NCI-H2029 treated with DMSO at 0.1 percent for 48 hours (cell line): ENCODE measurements around the gene COG2.
"Not testable (repeated sequence)": the region's sequence is repeated elsewhere in the genome, so short reads cannot be mapped to it uniquely, and the experiment has no call there.

Experiments
- DNase-seq: peaks from one replicate; lab custom pipeline; 2025; lab: John Stamatoyannopoulos, UW

Gene COG2

DNA sequence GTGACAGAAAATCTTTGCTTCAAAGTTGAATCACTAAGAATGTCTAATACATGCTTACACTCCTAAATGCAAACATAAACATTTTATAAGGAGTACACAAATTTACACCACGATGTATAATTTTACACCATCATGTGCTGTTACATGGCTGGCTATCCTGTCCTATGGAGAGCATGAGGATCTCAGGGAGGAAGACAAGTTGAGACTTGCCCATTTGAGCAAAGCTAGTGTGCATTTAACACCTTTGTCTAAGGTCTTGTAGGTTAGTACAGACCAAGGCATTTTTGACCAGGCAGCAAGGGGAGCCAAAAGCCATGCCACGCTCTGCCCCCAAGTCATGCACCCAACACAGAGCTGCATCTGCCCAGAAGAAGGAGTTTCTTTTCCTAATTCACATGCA, 14.5 kb upstream of the COG2 start:
- DNase-seq = no peak

DNA sequence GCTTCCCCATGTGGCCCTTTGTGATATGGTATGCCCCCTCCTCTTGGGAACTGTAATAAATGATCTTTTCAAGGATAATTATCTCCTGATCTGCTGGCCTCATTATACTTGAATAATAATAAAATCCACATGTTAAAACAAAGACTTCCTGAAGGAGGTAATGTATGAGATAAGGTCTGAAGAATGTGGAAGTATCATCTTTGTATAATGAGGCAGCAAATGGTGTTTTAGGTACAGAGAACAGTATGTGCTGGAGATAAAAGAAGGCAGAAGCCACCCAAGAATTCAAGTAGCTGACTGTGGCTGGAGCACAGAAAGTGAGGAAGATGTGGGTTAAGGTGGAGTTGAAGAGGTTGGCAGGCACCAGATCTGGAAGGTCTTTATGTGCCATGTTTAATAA, 12.8 kb upstream of the COG2 start:
- no peak for DNase-seq

DNA sequence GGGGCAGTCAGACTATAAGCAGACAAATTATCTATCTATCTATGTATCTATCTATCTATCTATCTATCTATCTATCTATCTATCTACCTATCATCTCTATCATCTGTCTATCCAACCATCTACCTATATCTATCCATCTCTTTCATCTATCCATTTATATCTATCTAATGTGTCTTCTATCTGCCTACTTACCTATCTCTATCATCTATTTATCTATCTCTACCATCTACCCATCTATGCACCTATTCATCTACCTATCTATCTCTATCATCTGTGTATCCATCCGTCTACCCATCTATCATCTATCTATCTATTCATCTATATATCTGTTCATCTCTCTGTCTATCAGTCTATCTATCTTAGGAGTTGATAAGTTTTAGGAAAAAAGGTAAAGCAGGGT, 10.8 kb upstream of the COG2 start:
- DNase-seq = no peak

DNA sequence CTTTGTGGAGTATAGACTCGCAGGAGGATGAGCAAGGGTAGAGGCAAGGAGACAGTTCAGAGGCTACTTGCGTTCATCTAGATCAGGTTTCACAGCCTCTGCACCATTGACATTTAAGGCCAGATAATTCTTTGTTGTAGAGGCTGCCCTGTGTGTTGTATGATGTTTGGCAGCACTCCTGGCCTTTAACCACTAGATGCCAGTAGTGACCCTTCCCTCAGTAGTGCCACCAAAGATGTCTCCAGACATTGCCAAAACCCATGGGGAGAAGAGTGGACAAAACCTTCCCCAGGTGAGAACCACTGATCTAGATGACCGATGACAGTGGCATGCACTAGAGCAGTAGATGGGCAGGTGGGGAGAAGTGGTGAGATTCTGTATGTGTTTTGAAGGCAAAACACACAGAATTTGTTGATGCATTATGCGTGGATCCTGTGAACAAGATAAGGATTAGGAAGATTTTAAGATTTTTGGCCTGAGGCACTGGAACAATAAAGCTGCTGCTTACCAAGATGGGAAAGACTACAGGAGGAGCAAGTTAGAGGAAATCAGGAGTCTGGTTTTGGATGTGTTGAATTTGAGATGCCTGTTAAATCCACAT, 9.9 kb upstream of the COG2 start:
- peak; percentile 47 for DNase-seq

DNA sequence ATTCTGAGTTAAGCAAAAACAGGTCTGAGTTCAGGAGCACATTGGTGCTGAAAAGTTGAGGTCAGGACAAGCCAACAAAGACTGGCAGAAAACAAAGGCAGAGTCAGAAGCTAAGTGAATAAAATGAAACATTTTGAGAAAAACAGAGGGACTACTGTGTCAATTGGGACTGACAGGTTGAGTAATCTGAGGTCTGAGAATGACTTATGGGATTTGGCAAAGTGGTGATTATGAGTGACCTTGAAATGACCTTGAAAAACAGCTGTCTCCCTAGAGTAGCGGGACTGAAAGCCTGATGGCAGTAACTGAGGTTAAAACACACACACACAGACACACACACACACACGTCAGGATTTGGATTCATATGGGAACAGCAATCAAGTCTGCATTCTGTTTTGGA, 8.8 kb upstream of the COG2 start:
- DNase-seq = no peak

DNA sequence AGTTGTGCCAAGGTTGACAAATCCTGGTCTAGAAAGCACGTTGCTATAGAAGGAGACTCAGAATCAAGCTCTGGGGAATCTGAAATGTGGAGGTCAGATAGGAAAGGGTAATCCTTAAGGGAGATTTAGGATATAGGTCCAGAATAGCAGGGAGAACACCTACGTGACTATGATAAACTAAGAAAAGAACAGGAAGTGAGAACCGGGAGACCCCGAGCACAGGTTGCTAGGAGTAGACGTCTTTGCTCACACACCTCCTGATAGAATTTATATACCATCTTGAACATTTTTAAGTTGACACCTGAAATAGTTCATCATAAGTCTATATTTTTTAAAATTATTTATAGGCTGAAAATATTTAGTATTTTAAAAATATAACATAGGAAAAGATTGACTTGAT, 7.9 kb upstream of the COG2 start:
- no peak for DNase-seq

DNA sequence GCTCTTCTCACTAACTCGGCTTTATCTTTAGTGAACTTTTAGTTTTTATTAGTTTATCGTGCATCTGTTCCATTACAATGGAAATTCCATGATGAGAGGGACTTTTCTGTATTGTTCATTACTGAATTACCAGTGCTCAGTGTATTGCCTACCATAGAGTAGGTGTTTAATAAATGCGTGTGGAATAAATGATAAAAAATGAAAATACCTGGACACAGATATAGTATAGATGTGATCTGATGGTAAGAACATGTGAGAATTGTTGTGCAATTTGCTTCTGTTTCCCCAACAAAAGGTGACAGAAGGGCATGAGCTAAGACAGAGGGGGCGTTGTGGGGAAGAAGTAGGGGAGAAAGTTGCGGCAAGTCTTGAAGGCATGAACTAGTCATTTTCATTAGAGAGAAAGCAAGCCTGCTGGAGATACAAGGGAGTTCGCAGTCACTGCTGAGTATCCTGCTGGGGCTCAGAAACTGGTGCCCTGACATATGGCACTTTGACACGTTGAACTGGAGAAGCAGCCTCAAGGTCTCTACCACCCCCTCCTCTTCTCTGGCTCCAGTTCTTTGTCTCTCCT, 5.6 kb upstream of the COG2 start:
- no peak for DNase-seq

DNA sequence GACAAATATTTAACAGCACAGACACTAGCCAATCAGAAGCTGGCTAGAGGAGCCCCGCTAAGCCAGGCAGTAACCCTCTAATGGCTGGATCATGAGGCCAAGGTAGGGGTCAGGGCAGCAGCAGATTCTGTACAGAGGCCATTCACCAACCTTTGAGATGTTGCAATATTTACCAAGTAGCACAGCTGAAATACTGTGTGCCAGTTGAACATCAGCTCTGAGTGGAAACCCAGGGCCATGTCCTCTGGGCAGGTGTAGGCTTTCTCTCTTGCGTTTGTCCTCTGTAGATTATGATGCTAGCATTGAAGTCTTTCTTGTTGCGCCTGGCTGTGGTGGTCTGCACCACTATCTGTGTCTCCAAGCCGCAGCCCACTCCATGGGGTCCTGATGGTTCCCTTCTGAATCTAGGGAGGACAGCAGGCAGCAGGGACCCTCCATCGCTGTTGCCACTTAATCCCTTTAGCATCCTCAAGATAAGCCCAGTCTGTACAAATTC, 2.5 kb upstream of the COG2 start:
- DNase-seq = no peak

DNA sequence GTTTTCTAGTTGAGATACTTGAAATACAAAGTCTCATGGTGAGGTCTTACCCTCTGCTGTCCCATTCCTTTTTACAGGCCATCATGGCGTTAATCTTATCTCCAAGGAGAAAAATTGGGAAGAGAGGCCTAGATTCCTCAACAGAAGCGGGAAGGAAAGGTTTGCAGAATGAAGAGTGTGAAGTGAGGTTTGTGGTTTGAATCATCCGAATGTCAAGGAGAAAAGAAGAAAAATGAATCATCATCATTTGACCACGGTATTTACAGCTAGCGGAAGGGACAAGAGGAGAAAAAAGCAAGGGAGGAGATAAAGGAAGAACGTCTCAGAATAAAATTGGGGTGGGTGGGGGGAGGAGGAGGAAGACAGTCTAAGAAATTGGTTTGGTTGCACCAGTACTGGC, 935 bp upstream of the COG2 start:
- DNase-seq = no peak

DNA sequence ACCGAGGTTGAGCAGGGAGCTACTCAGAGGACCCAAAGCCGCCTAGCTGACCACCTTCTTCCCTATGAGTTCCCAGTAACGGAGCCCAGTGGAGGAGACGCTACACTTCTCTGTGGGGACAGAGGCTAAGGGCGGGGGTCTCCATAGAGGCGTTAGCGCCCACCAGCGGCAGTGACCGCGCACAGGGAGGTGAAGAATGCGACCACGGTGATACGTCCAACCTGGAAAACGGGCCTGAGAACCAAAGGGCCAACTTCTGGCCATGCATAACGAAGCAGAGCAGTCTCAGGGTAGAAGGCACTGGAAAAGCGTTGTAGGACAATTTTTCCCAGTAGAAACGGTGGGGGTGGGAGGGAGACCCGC, 400 bp upstream of the COG2 start:
- no peak for DNase-seq

DNA sequence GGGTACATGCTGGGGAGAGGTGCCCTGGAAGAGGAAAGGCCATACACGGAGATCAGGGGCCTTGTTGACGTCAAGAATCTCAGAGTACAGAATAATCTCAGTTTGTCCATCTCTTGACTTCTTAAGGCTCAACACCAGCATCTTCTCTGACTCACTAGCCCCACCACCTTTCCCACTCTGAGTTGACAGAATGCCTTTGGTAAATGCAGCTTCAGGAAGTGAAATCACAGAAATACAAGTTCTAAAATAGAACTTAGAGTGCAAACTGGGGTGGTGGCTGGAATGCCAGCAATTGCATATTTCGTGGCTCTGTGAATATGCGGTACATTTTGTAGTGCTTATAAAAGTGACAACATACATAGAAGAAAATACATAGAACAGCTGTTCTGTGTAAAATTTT, 1.6 kb downstream of the COG2 start:
- no peak for DNase-seq

DNA sequence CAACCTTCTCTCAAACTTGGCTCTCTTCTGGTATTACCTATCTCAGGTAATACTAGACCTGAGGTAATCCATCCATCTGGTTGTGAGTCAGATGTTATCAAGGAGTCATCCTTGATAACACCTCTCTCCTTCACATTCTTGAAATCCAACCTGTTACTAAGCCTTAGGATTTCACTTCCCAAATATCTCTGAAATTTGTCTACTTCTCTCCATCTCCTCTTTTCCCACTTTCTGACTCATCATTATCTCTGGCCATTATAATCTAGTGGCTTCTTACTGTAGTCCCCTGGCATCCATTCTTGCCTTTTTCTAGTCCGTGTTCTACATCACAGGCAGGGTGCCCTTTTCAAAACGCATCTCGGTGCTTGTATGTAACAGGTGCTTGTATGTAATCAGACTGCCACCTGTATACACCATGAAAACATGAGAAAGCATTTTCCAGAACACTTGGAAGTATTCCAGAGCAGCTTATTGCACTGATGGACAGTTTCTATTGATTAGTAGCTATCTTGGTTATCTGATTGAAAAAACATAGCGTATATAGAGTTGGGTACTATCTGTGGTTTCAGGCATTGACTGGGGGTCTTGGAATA, 4.5 kb downstream of the COG2 start:
- DNase-seq = no peak

DNA sequence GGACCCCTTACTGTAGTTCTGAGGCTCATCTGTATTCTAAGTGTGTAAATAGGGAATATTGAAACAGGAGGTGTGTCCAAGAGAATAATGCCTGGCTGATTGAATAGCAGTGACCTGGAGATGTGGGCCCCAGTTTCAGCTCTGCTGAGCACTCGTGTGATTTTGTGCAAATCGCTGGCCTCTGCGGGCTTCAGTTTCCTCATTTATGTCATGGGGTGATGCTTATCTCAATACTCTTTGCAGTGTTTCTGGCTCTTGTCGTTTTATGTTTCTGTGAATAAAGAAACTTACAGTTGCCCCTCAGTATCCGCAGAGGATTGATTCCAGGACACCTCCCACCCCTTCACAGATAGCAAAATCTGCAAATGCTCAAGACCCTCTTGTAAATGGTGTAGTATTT, 5.0 kb downstream of the COG2 start:
- DNase-seq = no peak

DNA sequence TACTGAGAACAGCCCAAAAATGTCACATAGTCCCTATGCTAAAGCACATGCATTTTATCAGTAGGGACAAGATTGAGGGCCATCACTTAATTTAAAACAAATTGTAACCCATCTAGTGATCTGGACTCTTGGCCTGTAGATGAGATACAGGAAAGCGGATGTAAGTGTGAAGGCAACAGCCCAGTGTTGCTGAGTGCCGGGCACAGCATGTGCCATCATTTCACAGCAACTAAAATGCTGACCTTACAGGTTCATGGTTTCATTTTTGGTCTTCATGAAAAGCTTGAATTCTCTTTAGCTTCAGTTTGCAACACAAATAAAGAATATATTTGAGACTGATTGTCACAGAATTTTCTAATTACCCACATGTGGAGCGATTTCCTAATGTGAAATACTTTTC, 5.8 kb downstream of the COG2 start:
- no peak for DNase-seq

DNA sequence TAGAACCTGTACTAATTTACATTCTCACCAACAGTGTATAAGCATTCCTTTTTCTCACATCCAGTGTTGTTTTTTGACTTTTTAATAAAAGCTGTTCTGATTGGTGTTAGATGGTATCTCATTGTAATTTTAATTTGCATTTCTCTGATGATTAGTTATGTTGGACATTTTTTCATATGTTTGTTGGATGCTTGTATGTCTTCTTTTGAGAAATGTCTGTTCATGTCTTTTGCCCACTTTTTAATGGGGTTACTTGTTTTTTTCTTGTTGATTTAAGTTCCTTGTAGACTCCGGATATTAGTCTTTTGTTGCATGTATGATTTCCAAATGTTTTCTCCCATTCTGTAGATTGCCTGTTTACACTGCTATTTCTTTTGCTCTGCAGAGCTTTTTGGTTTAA, 8.0 kb downstream of the COG2 start:
- no peak for DNase-seq

DNA sequence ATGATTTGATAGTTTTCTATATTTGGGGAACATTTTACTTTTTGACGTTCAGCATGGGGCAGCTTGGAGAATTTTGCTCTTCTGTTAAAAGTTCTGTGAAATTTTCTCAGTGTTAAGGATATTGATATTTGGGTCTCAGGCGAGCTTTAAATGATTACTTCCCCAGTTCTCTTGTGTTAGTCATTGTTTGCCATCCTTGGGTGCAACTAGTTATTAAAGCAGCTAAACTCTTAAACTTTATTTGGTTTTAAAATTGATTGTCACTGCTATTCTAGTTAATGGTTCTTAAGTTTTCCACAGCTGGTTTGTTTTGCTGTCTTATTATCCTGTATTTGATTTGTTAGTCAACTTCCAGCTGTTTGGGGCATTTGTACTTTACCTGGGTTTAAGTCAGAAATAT, 9.0 kb downstream of the COG2 start:
- DNase-seq = no peak

DNA sequence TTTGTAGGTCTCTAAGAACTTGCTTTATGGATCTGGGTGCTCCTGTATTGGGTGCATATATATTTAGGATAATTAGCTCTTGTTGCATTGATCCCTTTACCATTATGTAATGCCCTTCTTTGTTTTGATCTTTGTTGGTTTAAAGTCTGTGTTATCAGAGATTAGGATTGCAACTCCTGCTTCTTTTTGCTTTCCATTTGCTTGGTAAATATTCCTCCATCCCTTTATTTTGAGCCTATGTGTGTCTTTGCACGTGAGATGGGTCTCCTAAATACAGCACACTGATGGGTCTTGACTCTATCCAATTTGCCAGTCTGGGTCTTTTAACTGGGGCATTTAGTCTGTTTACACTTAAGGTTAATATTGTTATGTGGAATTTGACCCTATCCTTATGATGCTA, 14.4 kb downstream of the COG2 start:
- not testable (repeated sequence) for DNase-seq

DNA sequence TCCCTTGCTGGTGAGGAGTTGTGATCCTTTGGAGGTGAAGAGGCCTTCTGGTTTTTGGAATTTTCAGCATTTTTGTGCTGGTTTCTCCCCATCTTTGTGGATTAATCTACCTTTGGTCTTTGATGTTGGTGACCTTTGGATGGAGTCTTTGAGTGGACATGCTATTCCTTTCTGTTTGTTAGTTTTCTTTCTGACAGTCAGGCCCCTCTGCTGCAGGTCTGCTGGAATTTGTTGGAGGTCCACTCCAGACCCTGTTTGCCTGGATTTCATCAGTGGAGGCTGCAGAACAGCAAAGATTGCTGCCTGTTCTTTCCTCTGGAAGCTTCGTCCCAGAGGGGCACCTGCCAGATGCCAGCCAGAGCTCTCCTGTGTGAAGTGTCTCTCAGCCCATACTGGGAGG, 15.8 kb downstream of the COG2 start:
- DNase-seq = not testable (repeated sequence)

DNA sequence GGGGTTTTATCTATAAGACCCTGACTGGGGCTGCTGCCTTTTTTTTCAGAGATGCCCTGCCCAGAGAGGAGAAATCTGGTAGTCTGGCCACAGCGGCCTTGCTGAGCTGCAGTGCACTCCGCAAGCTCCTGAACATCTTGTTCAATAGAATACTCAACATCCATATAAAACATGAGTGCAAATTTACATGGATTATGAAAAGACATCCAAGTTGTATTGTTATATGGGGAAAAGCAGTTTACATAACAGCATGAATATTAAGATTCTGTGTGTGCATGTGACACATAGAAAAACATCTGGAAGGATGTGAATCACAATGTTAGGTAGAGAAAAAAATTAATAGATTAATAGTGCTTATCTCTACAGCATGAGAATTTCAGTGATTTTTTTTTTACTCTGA, 16.4 kb downstream of the COG2 start:
- DNase-seq = no peak

DNA sequence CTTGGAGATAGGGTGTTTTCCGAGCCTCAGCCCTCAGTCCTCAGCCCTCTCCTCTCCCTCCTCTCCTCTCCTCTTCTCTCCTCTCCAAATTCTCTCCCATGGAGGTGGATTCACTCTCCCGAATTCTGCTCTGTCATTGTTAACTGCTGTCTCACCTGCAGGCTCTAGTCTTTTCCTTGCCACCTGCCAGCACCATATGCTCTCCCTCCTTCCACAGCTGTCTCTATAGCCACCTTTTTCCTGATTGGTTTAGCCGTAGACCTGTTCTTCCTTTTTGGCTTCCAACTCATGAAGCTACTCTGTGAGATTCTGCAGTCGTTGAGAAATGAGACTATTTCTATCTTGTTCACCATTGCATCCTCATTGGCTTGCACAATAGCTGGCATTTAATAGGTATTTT, 19.7 kb downstream of the COG2 start:
- no peak for DNase-seq

DNA sequence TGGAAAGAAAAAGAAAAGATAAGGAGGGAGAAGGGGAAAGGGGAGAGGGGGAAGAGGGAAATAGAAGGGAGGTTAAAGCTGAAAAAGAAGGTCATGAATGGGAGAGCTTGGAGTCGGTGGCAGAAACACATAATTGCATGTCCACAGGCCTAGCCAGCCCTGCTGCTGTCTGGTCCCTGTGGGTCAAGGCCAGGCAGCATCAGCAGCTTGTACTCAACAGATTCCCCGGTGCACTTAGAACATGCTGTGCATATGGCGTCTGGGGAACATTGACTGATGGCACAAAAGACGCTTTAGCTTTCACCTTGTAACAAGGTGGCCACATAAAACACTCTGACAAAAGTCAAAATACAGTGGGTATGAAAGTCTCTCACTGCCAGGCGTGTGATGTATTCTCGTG, 25.9 kb downstream of the COG2 start:
- DNase-seq = no peak

DNA sequence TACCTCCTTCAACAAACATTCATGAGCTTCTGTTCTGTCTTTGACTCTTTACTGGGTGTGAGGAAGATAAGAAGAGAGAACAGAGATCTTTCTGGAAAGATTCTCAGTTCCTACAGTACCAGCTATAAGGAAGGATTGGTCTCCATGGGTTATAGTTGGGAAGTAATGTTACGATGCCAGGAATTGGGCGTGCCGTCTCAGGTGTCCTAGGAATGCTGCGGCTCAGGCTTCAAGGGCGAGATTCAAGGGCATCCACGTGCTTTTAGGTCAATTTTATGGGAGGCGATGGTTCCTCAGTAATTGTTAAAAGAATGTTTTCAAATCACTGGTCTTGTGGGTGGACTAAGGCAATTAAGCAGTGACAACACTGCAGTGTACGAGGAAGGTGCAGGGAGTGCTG, 27.3 kb downstream of the COG2 start:
- DNase-seq = no peak

DNA sequence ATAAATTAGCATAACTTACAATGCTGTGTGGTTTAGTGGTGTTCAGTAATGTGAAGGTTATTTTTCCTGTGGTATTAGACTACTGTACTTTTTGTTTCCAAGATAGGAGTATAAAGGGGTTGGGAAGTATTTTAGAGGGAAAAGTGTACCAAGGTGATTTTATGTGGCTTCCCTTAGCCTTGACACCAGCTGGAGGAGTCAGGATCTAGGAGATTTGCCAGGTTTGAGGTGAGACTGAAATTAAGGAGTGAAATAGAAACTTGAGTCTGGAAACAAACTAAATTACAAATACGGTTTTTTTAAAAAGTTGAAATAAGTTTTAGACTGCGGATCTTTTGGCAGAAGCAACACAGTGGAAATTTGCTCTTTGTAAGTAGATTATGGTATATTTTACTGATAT, 32.3 kb downstream of the COG2 start:
- no peak for DNase-seq

DNA sequence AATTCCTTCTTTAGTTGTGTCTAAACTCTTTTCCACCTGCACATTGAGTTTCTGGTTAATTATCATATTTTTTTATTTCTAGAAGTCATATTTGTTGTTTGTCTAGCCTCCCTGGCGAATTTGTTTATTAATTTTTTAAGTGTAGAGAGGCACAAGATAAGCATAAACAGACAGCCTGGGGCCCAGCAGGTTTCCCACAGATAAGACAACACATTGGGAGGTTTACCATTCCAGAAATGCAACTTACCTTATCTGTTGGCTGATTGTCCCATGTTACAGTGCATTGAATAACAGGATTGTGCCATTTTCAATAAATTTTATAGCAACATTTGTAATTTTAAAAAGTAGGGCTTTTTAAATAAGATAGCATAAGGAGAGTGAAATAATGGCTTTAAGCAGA, 34.9 kb downstream of the COG2 start:
- no peak for DNase-seq
